Testis (tissue), 2 donors: Measurements from ENCODE around the gene CFAP54.

Experiments used
- POLR2A ChIP-seq: fragments of 450-650 bp; IDR thresholded peaks from one replicate; pipeline ENCODE4 v1.6.1; 2017; ENCODE audit warnings: antibody characterized with exemption, mild to moderate bottlenecking, moderate library complexity
- TF ChIP-seq, protein P1 (sequence below), 3 experiments: fragments of 450-650 bp in 2 of 3; fragments of 200-600 bp in 1 of 3; sonication (generic) in 1 of 3; IDR thresholded peaks; one replicate each; pipeline ENCODE4 v1.5.1; 2016 to 2019; ENCODE audit warnings: antibody characterized with exemption in 3 of 3, mild to moderate bottlenecking in 2 of 3, moderate library complexity in 1 of 3

DNA sequence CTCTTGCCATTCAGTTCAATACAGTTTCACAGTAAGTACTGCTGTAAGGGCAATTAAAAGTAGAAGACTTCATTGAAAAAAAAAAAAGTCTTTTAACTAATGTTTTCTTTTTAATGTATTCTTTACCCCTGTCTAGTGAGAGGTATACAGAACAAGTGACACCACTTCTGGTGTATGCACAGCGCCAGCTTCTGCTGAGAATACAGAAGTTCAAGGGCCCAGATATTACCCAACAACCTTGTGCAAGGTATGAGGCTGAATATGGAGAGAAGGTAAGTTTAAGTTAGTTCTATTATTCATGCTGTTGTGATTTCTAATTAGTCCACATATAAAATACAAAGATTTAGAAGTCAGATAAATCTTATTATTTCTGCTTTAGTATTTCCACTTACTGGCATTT lies 168.7 kb downstream of the CFAP54 start:
- TF ChIP-seq, protein P1, sequence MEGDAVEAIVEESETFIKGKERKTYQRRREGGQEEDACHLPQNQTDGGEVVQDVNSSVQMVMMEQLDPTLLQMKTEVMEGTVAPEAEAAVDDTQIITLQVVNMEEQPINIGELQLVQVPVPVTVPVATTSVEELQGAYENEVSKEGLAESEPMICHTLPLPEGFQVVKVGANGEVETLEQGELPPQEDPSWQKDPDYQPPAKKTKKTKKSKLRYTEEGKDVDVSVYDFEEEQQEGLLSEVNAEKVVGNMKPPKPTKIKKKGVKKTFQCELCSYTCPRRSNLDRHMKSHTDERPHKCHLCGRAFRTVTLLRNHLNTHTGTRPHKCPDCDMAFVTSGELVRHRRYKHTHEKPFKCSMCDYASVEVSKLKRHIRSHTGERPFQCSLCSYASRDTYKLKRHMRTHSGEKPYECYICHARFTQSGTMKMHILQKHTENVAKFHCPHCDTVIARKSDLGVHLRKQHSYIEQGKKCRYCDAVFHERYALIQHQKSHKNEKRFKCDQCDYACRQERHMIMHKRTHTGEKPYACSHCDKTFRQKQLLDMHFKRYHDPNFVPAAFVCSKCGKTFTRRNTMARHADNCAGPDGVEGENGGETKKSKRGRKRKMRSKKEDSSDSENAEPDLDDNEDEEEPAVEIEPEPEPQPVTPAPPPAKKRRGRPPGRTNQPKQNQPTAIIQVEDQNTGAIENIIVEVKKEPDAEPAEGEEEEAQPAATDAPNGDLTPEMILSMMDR (IDR thresholded peaks at IDR 0.05) = no peak
- no peak for TF ChIP-seq POLR2A
